ENCODE data around the gene KCND3. TPM values are rescaled to one million over a fixed set of nuclear protein-coding genes. Genes with fewer than 3 reads are reported as not detected.

Gene KCND3
- total and polyA plus RNA-seq, 2 donors (not counting 3 experiments of a cell fraction or from before 2014, with no cell fraction given), result 0.03 TPM; not detected in 1

GRCh38 chr1:111911776-111912515 is 77.5 kb downstream of the KCND3 start:
- dilution Hi-C loops (cut with MboI; ENCODE audit: extremely low pct_ligation_motif_present, low sequenced_read_pairs) (no loop called here), intact Hi-C loops (cut with micrococcal nuclease) (no loop called here)
- DNase-seq (ENCODE audit: low read depth, low spot score) (no peak), FAIRE-seq (no peak)
- Histone ChIP-seq H3K9me1 (replicated peaks; ENCODE audit: control insufficient read depth, extremely low read depth, insufficient read depth, low read length) (no peaks in the 10 kb centered on the region), H3K4me3 (replicated peaks in 1 of 3; ENCODE audit: insufficient read depth in 1 of 3, low read depth in 1 of 3, low read length in 3 of 3) (no peak overlapping the region), H2AFZ (ENCODE audit: low read depth, low read length) (no peak overlapping the region), H3K9me3 (replicated peaks; ENCODE audit: control insufficient read depth, insufficient read depth, low read length) (no peaks in the 10 kb centered on the region), H3K27me3 (ENCODE audit: control insufficient read depth in 2 of 2, insufficient read depth in 2 of 2, low read length in 2 of 2) (no peaks in the 10 kb centered on the region), H3K27ac (ENCODE audit: insufficient read depth, low read depth, low read length) (no peak overlapping the region), H3K4me1 (ENCODE audit: control insufficient read depth, extremely low read depth, insufficient read depth, low read length) (no peaks in the 10 kb centered on the region), H3K9ac (replicated peaks; ENCODE audit: extremely low read depth, insufficient read depth, low read length) (no peak overlapping the region), H3K4me2 (ENCODE audit: insufficient read depth, low read length) (no peak overlapping the region), H3K36me3 (ENCODE audit: control insufficient read depth in 2 of 2, extremely low read depth in 1 of 2, insufficient read depth in 2 of 2, low read length in 2 of 2) (no peaks in the 10 kb centered on the region), H3K79me2 (ENCODE audit: control insufficient read depth, insufficient read depth, low read length) (no peaks in the 10 kb centered on the region), H4K20me1 (replicated peaks; ENCODE audit: control insufficient read depth, extremely low read depth, insufficient read depth, low read length) (no peaks in the 10 kb centered on the region)
- no TSS peak for BruUV-seq (replicated peaks)
- ChIA-PET POLR2A (no interaction called here), CTCF (no interaction called here)
- TF ChIP-seq GATA2 (IDR thresholded peaks at IDR 0.05; ENCODE audit: insufficient read depth, insufficient read length, low read depth, low read length) (no peak), FOS (IDR thresholded peaks at IDR 0.05; ENCODE audit: borderline replicate concordance, insufficient read depth, low read length) (no peak)
- TF ChIP-seq, protein P1, sequence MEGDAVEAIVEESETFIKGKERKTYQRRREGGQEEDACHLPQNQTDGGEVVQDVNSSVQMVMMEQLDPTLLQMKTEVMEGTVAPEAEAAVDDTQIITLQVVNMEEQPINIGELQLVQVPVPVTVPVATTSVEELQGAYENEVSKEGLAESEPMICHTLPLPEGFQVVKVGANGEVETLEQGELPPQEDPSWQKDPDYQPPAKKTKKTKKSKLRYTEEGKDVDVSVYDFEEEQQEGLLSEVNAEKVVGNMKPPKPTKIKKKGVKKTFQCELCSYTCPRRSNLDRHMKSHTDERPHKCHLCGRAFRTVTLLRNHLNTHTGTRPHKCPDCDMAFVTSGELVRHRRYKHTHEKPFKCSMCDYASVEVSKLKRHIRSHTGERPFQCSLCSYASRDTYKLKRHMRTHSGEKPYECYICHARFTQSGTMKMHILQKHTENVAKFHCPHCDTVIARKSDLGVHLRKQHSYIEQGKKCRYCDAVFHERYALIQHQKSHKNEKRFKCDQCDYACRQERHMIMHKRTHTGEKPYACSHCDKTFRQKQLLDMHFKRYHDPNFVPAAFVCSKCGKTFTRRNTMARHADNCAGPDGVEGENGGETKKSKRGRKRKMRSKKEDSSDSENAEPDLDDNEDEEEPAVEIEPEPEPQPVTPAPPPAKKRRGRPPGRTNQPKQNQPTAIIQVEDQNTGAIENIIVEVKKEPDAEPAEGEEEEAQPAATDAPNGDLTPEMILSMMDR (IDR thresholded peaks at IDR 0.05; ENCODE audit: extremely low read depth in 1 of 2, insufficient read depth in 1 of 2, low read depth in 1 of 2, low read length in 2 of 2), result no peak

- TF ChIP-seq, protein P2, sequence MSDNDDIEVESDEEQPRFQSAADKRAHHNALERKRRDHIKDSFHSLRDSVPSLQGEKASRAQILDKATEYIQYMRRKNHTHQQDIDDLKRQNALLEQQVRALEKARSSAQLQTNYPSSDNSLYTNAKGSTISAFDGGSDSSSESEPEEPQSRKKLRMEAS (IDR thresholded peaks at IDR 0.05; ENCODE audit: insufficient read depth, insufficient read length), result no peak
- TF ChIP-seq EZH2 (IDR thresholded peaks at IDR 0.05; ENCODE audit: borderline replicate concordance, low read depth, low read length, severe bottlenecking) (no peak), POLR2A (IDR thresholded peaks at IDR 0.05; ENCODE audit: low read depth, low read length) (no peak), FOS (IDR thresholded peaks at IDR 0.05; ENCODE audit: borderline replicate concordance, insufficient read depth, low read length) (no peak), JUN (IDR thresholded peaks at IDR 0.05; ENCODE audit: borderline replicate concordance, insufficient read depth, insufficient read length, low read depth) (no peak)
- H3K4me3 ChIP-seq (replicated peaks in 1 of 3; ENCODE audit: insufficient read depth in 1 of 3, low read depth in 1 of 3, low read length in 3 of 3), result no peak overlapping the region
- no peaks in the 10 kb centered on the region for H4K20me1 ChIP-seq (replicated peaks; ENCODE audit: control insufficient read depth, extremely low read depth, insufficient read depth, low read length)
- no peak overlapping the region for H2AFZ ChIP-seq (ENCODE audit: low read depth, low read length)
- no peak for DNase-seq (ENCODE audit: low read depth, low spot score)
- BruUV-seq (replicated peaks), result no TSS peak
- FAIRE-seq, result no peak
- no peaks in the 10 kb centered on the region for H3K36me3 ChIP-seq (ENCODE audit: control insufficient read depth in 2 of 2, extremely low read depth in 1 of 2, insufficient read depth in 2 of 2, low read length in 2 of 2)
- H3K9ac ChIP-seq (replicated peaks; ENCODE audit: extremely low read depth, insufficient read depth, low read length), result no peak overlapping the region
- H3K4me1 ChIP-seq (ENCODE audit: control insufficient read depth, extremely low read depth, insufficient read depth, low read length), result no peaks in the 10 kb centered on the region
- POLR2A ChIA-PET, result no interaction called here
- intact Hi-C loops (cut with micrococcal nuclease), result no loop called here
- CTCF ChIA-PET, result no interaction called here
- H3K9me1 ChIP-seq (replicated peaks; ENCODE audit: control insufficient read depth, extremely low read depth, insufficient read depth, low read length), result no peaks in the 10 kb centered on the region
- H3K27ac ChIP-seq (ENCODE audit: insufficient read depth, low read depth, low read length), result no peak overlapping the region
- dilution Hi-C loops (cut with MboI; ENCODE audit: extremely low pct_ligation_motif_present, low sequenced_read_pairs), result no loop called here
- no peaks in the 10 kb centered on the region for H3K9me3 ChIP-seq (replicated peaks; ENCODE audit: control insufficient read depth, insufficient read depth, low read length)
- H3K27me3 ChIP-seq (ENCODE audit: control insufficient read depth in 2 of 2, insufficient read depth in 2 of 2, low read length in 2 of 2), result no peaks in the 10 kb centered on the region
- no peak overlapping the region for H3K4me2 ChIP-seq (ENCODE audit: insufficient read depth, low read length)
- no peaks in the 10 kb centered on the region for H3K79me2 ChIP-seq (ENCODE audit: control insufficient read depth, insufficient read depth, low read length)
Measured at GRCh38 chr1:111911061-111911460, 78.4 kb downstream of the KCND3 start.

All from endothelial cell of umbilical vein (primary cell).